ENCODE data around the gene TBC1D22A.

TBC1D22A gene

GRCh38 chr22:47094861-47095330, 332.4 kb downstream of the TBC1D22A start:
- no peak for DNase-seq

DNA sequence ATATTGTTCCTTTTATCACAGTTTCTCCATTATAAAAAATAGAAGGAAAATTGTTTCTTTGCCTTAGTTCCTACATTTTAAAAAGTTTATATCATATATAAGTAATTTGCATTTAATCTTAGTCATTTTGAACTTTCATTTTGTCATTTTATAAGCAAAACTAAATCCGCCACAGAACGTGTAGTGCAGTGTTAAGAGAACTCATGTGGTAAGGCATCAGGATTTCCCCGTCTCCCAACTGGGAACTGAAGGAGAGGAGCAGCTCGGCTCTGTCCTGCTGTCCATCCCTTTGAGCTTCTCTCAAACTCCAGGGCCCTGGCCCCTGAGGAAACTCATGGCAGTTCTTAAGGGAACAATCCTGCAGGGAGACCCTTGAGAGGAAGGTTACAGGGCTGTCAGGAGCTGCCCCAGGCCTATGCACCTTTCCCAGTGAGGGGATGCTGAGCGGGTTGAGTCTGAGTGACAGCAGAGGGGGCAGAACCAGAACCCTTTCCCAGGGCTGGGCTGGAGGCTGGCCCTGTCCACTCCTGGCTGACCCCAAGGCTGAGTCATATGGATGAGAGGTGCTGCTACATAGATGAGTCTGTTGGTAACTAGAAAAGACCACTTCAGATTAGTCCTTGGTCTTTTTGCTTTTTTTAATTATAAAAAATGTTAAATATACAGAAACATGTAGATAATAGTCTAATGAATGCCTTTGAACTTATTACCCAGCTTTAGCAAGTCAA, 333.1 kb downstream of the TBC1D22A start:
- no peak for DNase-seq

DNA sequence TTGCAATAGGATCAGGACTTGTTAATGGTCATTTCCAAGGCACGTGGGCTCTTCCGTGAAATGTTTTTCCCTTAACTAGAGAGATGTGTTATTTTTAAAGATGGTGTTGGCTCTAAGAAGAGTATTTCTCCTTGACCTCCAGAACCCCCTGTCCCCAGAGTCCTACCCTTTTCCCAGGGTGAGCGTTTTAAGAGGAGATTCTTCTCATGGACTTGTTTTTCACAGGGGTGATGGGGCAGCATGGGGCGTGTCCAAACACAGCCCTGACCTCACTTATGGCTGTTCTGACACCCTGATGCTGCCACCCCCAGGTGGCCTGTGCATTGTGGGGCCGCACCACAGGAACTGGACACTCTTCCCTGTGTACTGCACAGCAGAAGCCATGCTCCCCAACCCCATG, 335.7 kb downstream of the TBC1D22A start:
- no peak for DNase-seq

- DNase-seq: no peak
These were observed 336.1 kb downstream of the TBC1D22A start for GRCh38 chr22:47098554-47098953.

GRCh38 chr22:47100019-47100418, 337.6 kb downstream of the TBC1D22A start:
- DNase-seq: no peak

DNA sequence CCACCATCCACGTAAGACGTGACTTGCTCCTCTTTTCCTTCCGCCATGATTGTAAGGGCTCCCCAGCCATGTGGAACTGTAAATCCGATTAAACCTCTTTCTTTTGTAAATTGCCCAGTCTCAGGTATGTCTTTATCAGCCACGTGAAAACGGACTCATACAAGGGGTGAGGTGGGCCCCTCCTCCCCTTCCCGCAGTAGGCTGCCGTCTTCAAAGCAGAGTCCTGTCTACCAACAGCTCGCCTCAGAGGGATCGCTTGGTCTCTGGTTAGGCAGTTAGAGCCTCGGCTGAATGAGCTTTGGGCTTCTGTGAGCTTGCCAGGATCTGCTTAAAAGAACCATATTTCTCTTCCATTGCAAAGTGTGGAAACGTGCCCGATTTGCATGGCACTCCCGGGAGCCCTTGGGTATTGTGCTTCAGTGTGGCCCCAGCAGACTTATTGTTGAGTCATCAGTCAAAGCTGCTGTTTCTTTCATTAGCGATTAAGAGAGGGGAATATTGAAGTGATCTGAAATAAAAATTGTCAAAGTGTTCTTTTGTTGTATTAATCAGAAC, 338.3 kb downstream of the TBC1D22A start:
- DNase-seq: no peak

- no peak for DNase-seq
These were observed 339.0 kb downstream of the TBC1D22A start for GRCh38 chr22:47101321-47101885.

DNA sequence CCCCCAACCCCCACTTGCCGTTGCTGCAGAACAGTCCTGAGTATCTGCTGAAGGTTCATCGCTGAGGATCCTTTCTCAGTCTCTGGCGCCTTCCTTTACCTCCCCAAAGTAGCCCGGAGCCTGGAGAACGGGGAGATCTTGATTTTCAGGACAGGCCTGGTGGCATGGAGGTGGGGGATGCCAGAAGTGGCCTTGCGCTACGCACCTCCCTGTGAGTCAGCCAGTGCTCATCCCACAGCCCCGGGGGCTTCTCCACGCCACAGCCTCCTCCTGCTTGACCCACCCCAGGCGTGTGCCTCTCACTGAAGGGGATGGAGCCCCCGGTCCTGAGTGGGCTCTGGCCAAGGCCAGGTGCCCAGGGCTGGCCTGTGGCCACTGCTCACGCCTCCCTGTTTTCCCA, 339.6 kb downstream of the TBC1D22A start:
- no peak for DNase-seq

DNA sequence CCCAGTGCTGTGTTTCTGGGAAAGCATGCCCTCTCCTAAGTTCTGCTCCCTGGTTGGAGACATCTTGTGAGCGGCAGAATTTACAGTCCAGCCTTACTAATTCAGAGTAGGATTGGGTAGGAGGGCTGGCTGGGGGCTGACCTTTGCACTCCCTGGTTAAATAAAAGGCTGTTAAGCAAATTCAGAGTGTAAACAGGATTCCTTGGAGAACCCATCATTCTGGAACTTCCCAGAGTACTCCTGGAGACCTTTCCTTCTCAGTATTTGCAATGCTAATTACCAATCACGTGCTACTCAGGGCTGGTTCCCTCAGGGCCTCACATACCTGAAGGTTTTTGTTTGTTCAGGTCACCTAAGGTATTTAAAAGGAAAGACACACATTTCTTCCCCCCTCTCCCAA, 340.2 kb downstream of the TBC1D22A start:
- no peak for DNase-seq

- DNase-seq: no peak
These were observed 342.6 kb downstream of the TBC1D22A start for GRCh38 chr22:47105085-47105484.

GRCh38 chr22:47106806-47107205, 344.4 kb downstream of the TBC1D22A start:
- DNase-seq: no peak

DNA sequence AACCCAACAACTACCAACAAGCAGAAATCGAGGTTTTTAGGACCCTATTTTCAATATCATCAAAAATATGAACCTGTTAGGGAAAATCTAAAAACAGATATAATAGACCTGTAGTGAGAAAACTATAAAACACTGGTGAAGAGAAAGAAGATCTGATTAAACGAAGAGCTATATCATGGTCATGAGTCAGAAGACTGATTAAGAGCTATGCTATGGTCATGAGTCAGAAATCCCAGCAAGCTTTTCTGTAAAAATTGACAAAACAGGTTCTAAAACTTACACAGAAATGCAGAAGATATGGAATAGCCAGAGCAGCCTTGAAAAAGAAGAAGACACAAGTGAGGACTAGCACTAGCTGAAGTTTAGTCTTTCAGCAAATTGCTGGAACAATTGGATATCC, 345.0 kb downstream of the TBC1D22A start:
- DNase-seq: no peak

DNA sequence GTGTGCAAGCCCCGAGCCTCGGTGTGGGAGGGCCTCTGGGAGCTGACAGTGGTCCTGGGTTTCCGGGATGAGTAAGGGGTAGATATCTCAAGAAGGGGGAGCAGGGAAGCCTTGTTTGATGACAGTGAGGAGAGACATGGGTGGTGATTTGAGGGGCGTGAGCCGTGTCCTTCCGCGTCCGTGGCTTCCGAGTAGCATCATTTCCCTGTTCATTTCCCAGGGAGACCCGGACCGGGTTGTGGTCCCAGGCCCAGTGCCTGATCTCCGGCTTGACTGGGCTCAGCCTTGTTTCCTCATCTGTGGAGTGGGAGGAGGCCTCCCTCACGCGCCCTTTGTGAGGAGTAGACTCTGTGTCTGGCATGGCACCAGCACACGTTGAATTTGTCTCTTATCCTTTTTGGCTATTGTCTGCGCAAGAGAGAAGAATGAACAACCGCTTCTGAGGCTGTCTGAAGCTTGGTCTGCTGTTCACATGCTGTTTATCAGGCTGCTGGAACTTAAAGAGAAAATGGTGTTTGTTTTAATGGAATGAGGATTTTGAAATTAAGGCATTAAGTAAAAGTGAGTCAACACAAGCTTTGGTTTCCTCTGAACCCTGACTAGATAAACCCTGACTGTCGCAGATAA, 348.5 kb downstream of the TBC1D22A start:
- DNase-seq: no peak

- DNase-seq: no peak
These were observed 349.5 kb downstream of the TBC1D22A start for GRCh38 chr22:47111626-47112581.

GRCh38 chr22:47112582-47112965, 350.1 kb downstream of the TBC1D22A start:
- DNase-seq: peak; percentile 58

- no peak for DNase-seq
These were observed 350.8 kb downstream of the TBC1D22A start for GRCh38 chr22:47112994-47113852.

DNA sequence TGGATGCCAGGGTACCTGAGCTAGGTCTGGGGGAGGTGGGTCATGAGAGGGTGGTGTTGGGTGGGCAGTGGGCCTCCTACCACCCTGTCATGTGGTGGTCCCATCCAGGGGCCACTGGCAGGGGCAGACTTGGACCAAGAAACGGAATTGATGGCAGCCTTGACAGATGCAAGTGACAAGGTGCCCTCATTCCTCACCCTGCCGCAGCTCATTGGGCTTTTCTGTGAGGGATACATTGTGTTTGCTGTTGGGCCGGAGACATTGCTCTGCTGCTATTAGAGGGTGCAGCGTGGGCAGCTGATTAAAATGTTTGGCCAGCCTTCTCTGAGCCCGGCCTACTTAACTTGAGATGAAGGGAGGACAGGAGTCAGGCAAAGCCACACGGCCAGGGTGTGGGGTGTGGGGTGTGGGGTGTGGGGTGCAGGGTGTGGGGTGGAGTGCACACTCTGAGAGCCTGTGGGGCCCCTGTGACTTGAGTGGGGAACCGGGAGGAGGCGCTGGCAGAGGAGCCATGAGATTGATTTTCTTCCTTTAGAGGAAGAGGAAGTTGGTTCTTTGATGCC, 351.5 kb downstream of the TBC1D22A start:
- no peak for DNase-seq

DNA sequence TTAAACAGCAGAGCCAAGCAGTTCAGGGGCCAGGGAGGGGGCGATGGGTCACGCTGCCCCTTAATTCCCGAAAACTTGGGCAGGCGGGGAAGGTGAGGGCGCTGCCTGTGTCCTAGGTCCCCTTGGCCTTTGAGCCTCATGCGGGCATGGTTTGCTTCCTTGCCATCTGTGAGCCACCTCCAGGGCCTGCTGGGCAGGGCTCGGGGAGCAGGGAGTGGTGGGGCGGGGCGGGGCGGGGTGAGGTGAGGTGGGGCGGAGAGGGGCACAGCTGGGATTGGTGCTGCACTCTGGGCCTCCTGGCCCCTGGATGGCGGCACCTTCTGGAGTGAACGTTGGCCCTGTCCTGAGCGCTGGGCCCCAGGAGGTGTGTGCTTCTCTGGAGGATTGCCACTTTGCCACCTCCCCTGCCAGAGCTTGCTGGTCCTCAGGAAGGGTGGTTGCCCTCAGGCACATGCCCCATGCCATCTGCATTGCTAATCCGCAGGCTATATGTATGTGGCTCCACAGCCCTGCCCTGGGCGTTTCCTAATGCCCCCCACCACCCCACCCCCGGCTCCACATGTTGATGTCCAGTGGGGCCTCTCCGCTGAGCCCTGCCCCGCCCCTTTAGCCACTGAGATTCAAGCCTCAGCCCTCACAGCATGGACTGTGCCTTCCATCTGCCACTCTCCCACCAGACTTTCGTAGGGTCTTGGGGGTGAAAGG, 352.5 kb downstream of the TBC1D22A start:
- no peak for DNase-seq

DNA sequence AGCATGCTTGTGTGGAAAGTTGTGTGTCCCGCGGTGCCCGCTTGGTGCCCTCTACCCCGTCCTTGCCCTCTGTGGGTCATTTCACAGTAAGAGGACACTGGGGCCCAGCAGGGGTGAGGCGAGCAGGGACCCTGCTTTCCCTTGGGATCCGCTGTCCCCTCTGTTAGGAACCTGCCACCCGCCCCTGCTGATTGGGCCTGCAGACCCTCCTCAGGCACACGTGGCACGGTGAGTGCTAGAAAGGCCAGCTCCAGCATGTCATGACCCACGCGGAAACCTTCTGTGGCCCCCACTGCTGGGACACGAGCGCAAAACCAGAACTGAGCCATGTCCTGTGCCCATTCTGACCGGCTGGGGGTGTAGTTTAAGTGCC, 353.1 kb downstream of the TBC1D22A start:
- DNase-seq: no peak

- DNase-seq: no peak
These were observed 353.5 kb downstream of the TBC1D22A start for GRCh38 chr22:47115921-47116320.
